ENCODE data around the gene ASPRV1.
A peak's percentile ranks its signal among the peaks of the same experiment; 100 is the strongest.

Gene ASPRV1

GRCh38 chr2:69943000-69943842 lies 18.2 kb downstream of the ASPRV1 start:
- Histone ChIP-seq H3K79me1 (ENCODE audit: low read length) (no peaks in the 10 kb centered on the region), H3K27ac (ENCODE audit: low read depth, low read length) (no peak overlapping the region), H2BK120ac (ENCODE audit: low read depth, low read length) (no peak overlapping the region), H3K4me2 (ENCODE audit: low read length) (no peak overlapping the region), H3K4me1 (ENCODE audit: control insufficient read depth, low read depth, low read length) (no peaks in the 10 kb centered on the region), H3K23ac (ENCODE audit: low read length) (no peak overlapping the region), H4K5ac (ENCODE audit: low read length) (no peak overlapping the region), H3K18ac (ENCODE audit: low read length) (no peak overlapping the region), H3K56ac (ENCODE audit: low read length) (no peak overlapping the region), H3K27me3 (ENCODE audit: insufficient read depth, low read length, poor library complexity) (no peaks in the 10 kb centered on the region), H3K4ac (ENCODE audit: low read depth, low read length) (no peak overlapping the region), H2BK15ac (replicated peaks; ENCODE audit: low read depth) (no peak overlapping the region), H4K8ac (ENCODE audit: low read depth, low read length) (no peak overlapping the region), H3K4me3 (ENCODE audit: low read length) (no peak overlapping the region), H3K36me3 (ENCODE audit: control insufficient read depth, insufficient read depth, low read length) (no peaks in the 10 kb centered on the region), H2BK5ac (ENCODE audit: low read length) (no peak overlapping the region), H3K9ac (ENCODE audit: low read length) (no peak overlapping the region), H2AK5ac (ENCODE audit: low read length) (no peak overlapping the region), H3K79me2 (ENCODE audit: control insufficient read depth, insufficient read depth, low read length) (no peaks in the 10 kb centered on the region)
- no peak for DNase-seq
- no CpG with 5 or more reads among the region's 11 CpGs for WGBS (ENCODE audit: extremely low coverage, insufficient coverage, low lambda C conversion rate)

GRCh38 chr2:69940691-69941090 lies 20.7 kb downstream of the ASPRV1 start:
- H4K5ac ChIP-seq (ENCODE audit: low read length), result no peak overlapping the region
- H3K36me3 ChIP-seq (ENCODE audit: control insufficient read depth, insufficient read depth, low read length), result no peaks in the 10 kb centered on the region
- H2AK5ac ChIP-seq (ENCODE audit: low read length), result no peak overlapping the region
- no peak overlapping the region for H3K4me2 ChIP-seq (ENCODE audit: low read length)
- H3K27me3 ChIP-seq (ENCODE audit: insufficient read depth, low read length, poor library complexity), result no peaks in the 10 kb centered on the region
- no peak overlapping the region for H4K8ac ChIP-seq (ENCODE audit: low read depth, low read length)
- H3K27ac ChIP-seq (ENCODE audit: low read depth, low read length), result no peak overlapping the region
- H3K4me1 ChIP-seq (ENCODE audit: control insufficient read depth, low read depth, low read length), result no peaks in the 10 kb centered on the region
- no peak overlapping the region for H3K4ac ChIP-seq (ENCODE audit: low read depth, low read length)
- H3K9ac ChIP-seq (ENCODE audit: low read length), result no peak overlapping the region
- no CpG with 5 or more reads among the region's 8 CpGs for WGBS (ENCODE audit: extremely low coverage, insufficient coverage, low lambda C conversion rate)
- H3K79me1 ChIP-seq (ENCODE audit: low read length), result no peaks in the 10 kb centered on the region
- H2BK15ac ChIP-seq (replicated peaks; ENCODE audit: low read depth), result no peak overlapping the region
- DNase-seq, result no peak
- H3K23ac ChIP-seq (ENCODE audit: low read length), result no peak overlapping the region
- no peaks in the 10 kb centered on the region for H3K79me2 ChIP-seq (ENCODE audit: control insufficient read depth, insufficient read depth, low read length)
- no peak overlapping the region for H2BK5ac ChIP-seq (ENCODE audit: low read length)
- no peak overlapping the region for H3K4me3 ChIP-seq (ENCODE audit: low read length)
- H3K56ac ChIP-seq (ENCODE audit: low read length), result no peak overlapping the region
- H3K18ac ChIP-seq (ENCODE audit: low read length), result no peak overlapping the region
- no peak overlapping the region for H2BK120ac ChIP-seq (ENCODE audit: low read depth, low read length)

DNA sequence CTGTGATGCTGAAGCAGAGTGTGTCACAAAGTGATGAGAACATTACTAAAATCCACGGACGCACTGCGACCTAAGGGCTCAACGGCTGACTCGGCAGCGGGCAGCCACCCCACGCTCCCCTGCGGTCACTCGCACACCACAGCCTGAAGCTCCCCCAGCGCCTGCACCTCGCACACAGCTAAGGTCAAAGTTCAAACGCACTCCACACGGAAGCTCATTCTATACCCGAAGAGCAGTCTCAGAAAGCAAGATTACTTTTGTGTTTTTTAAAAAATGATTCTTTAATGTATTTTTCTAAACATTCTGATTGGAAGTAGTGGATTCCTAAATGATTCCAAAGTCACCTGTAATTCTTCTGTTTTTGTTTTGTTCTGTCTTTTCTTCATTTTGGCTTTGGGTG lies 21.7 kb downstream of the ASPRV1 start:
- Histone ChIP-seq H2AK5ac (ENCODE audit: low read length) (no peak overlapping the region), H3K4me2 (ENCODE audit: low read length) (no peak overlapping the region), H2BK15ac (replicated peaks; ENCODE audit: low read depth) (no peak overlapping the region), H3K18ac (ENCODE audit: low read length) (no peak overlapping the region), H3K79me1 (ENCODE audit: low read length) (no peaks in the 10 kb centered on the region), H4K8ac (ENCODE audit: low read depth, low read length) (no peak overlapping the region), H2BK5ac (ENCODE audit: low read length) (no peak overlapping the region), H3K27me3 (ENCODE audit: insufficient read depth, low read length, poor library complexity) (no peaks in the 10 kb centered on the region), H3K36me3 (ENCODE audit: control insufficient read depth, insufficient read depth, low read length) (no peaks in the 10 kb centered on the region), H3K23ac (ENCODE audit: low read length) (no peak overlapping the region), H3K27ac (ENCODE audit: low read depth, low read length) (no peak overlapping the region), H3K79me2 (ENCODE audit: control insufficient read depth, insufficient read depth, low read length) (no peaks in the 10 kb centered on the region), H4K5ac (ENCODE audit: low read length) (no peak overlapping the region), H3K4me1 (ENCODE audit: control insufficient read depth, low read depth, low read length) (no peaks in the 10 kb centered on the region), H3K4ac (ENCODE audit: low read depth, low read length) (no peak overlapping the region), H3K9ac (ENCODE audit: low read length) (no peak overlapping the region), H3K56ac (ENCODE audit: low read length) (no peak overlapping the region), H3K4me3 (ENCODE audit: low read length) (no peak overlapping the region), H2BK120ac (ENCODE audit: low read depth, low read length) (no peak overlapping the region)
- DNase-seq, result no peak
- WGBS (ENCODE audit: extremely low coverage, insufficient coverage, low lambda C conversion rate), result no CpG with 5 or more reads among the region's 14 CpGs

DNA sequence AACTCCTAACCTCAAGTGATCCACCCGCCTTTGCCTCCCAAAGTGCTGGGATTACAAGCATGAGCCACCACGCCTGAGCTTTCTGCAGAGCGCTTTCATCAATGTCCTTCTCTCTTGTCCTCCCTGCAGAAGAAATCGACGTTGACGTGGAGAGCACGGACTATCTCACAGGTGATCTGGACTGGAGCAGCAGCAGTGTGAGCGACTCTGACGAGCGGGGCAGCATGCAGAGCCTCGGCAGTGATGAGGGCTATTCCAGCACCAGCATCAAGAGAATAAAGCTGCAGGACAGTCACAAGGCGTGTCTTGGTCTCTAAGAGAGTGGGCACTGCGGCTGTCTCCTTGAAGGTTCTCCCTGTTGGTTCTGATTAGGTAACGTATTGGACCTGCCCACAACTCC lies 23.5 kb downstream of the ASPRV1 start:
- Histone ChIP-seq H3K27me3 (ENCODE audit: insufficient read depth, low read length, poor library complexity) (no peaks in the 10 kb centered on the region), H2BK15ac (replicated peaks; ENCODE audit: low read depth) (no peak overlapping the region), H3K4ac (ENCODE audit: low read depth, low read length) (no peak overlapping the region), H3K4me3 (ENCODE audit: low read length) (no peak overlapping the region), H3K4me1 (ENCODE audit: control insufficient read depth, low read depth, low read length) (peaks cover 2% of the 10 kb centered on the region), H3K27ac (ENCODE audit: low read depth, low read length) (no peak overlapping the region), H3K4me2 (ENCODE audit: low read length) (no peak overlapping the region), H2BK5ac (ENCODE audit: low read length) (no peak overlapping the region), H3K18ac (ENCODE audit: low read length) (no peak overlapping the region), H3K23ac (ENCODE audit: low read length) (no peak overlapping the region), H2AK5ac (ENCODE audit: low read length) (no peak overlapping the region), H2BK120ac (ENCODE audit: low read depth, low read length) (no peak overlapping the region), H4K5ac (ENCODE audit: low read length) (no peak overlapping the region), H3K79me2 (ENCODE audit: control insufficient read depth, insufficient read depth, low read length) (no peaks in the 10 kb centered on the region), H4K8ac (ENCODE audit: low read depth, low read length) (no peak overlapping the region), H3K36me3 (ENCODE audit: control insufficient read depth, insufficient read depth, low read length) (no peaks in the 10 kb centered on the region), H3K56ac (ENCODE audit: low read length) (no peak overlapping the region), H3K79me1 (ENCODE audit: low read length) (no peaks in the 10 kb centered on the region), H3K9ac (ENCODE audit: low read length) (no peak overlapping the region)
- no peak for DNase-seq
- WGBS (ENCODE audit: extremely low coverage, insufficient coverage, low lambda C conversion rate), result no CpG with 5 or more reads among the region's 14 CpGs

GRCh38 chr2:69936906-69937305 lies 24.5 kb downstream of the ASPRV1 start:
- H3K4ac ChIP-seq (ENCODE audit: low read depth, low read length), result no peak overlapping the region
- no peak overlapping the region for H3K56ac ChIP-seq (ENCODE audit: low read length)
- no peak overlapping the region for H3K9ac ChIP-seq (ENCODE audit: low read length)
- no peak overlapping the region for H3K4me2 ChIP-seq (ENCODE audit: low read length)
- no peak overlapping the region for H2AK5ac ChIP-seq (ENCODE audit: low read length)
- no peak overlapping the region for H4K8ac ChIP-seq (ENCODE audit: low read depth, low read length)
- H4K5ac ChIP-seq (ENCODE audit: low read length), result no peak overlapping the region
- peak; percentile 63 for DNase-seq
- no CpG with 5 or more reads among the region's 11 CpGs for WGBS (ENCODE audit: extremely low coverage, insufficient coverage, low lambda C conversion rate)
- peaks cover 2% of the 10 kb centered on the region for H3K4me1 ChIP-seq (ENCODE audit: control insufficient read depth, low read depth, low read length)
- no peak overlapping the region for H3K18ac ChIP-seq (ENCODE audit: low read length)
- H3K79me2 ChIP-seq (ENCODE audit: control insufficient read depth, insufficient read depth, low read length), result no peaks in the 10 kb centered on the region
- no peak overlapping the region for H2BK120ac ChIP-seq (ENCODE audit: low read depth, low read length)
- H2BK5ac ChIP-seq (ENCODE audit: low read length), result no peak overlapping the region
- no peaks in the 10 kb centered on the region for H3K27me3 ChIP-seq (ENCODE audit: insufficient read depth, low read length, poor library complexity)
- no peak overlapping the region for H2BK15ac ChIP-seq (replicated peaks; ENCODE audit: low read depth)
- H3K27ac ChIP-seq (ENCODE audit: low read depth, low read length), result no peak overlapping the region
- H3K79me1 ChIP-seq (ENCODE audit: low read length), result no peaks in the 10 kb centered on the region
- no peak overlapping the region for H3K4me3 ChIP-seq (ENCODE audit: low read length)
- no peaks in the 10 kb centered on the region for H3K36me3 ChIP-seq (ENCODE audit: control insufficient read depth, insufficient read depth, low read length)
- no peak overlapping the region for H3K23ac ChIP-seq (ENCODE audit: low read length)

- no peak overlapping the region for H3K4me2 ChIP-seq (ENCODE audit: low read length)
- H3K23ac ChIP-seq (ENCODE audit: low read length), result no peak overlapping the region
- no CpG with 5 or more reads among the region's 5 CpGs for WGBS (ENCODE audit: extremely low coverage, insufficient coverage, low lambda C conversion rate)
- no peak overlapping the region for H3K27ac ChIP-seq (ENCODE audit: low read depth, low read length)
- no peak overlapping the region for H3K4ac ChIP-seq (ENCODE audit: low read depth, low read length)
- no peak overlapping the region for H4K8ac ChIP-seq (ENCODE audit: low read depth, low read length)
- H3K79me2 ChIP-seq (ENCODE audit: control insufficient read depth, insufficient read depth, low read length), result no peaks in the 10 kb centered on the region
- H4K5ac ChIP-seq (ENCODE audit: low read length), result no peak overlapping the region
- H3K36me3 ChIP-seq (ENCODE audit: control insufficient read depth, insufficient read depth, low read length), result no peaks in the 10 kb centered on the region
- H2AK5ac ChIP-seq (ENCODE audit: low read length), result no peak overlapping the region
- H3K9ac ChIP-seq (ENCODE audit: low read length), result no peak overlapping the region
- H2BK5ac ChIP-seq (ENCODE audit: low read length), result no peak overlapping the region
- H2BK120ac ChIP-seq (ENCODE audit: low read depth, low read length), result no peak overlapping the region
- H3K56ac ChIP-seq (ENCODE audit: low read length), result no peak overlapping the region
- no peak overlapping the region for H2BK15ac ChIP-seq (replicated peaks; ENCODE audit: low read depth)
- H3K18ac ChIP-seq (ENCODE audit: low read length), result no peak overlapping the region
- DNase-seq, result no peak
- no peak overlapping the region for H3K4me3 ChIP-seq (ENCODE audit: low read length)
- no peaks in the 10 kb centered on the region for H3K27me3 ChIP-seq (ENCODE audit: insufficient read depth, low read length, poor library complexity)
- no peaks in the 10 kb centered on the region for H3K79me1 ChIP-seq (ENCODE audit: low read length)
- H3K4me1 ChIP-seq (ENCODE audit: control insufficient read depth, low read depth, low read length), result peaks cover 2% of the 10 kb centered on the region
These were observed 26.4 kb downstream of the ASPRV1 start for GRCh38 chr2:69935011-69935410.
